Activated naive CD4-positive, alpha-beta T cell treated with anti-CD3 and anti-CD28 coated beads, Interleukin-2, amount 50 U/mL, for 16 hours (primary cell): Measurements from ENCODE around the gene CDC42BPG.

Experiments
- DNase-seq: peaks from one replicate; pipeline ENCODE4 v3.0.0-alpha.2; 2020

The CDC42BPG gene, protein sequence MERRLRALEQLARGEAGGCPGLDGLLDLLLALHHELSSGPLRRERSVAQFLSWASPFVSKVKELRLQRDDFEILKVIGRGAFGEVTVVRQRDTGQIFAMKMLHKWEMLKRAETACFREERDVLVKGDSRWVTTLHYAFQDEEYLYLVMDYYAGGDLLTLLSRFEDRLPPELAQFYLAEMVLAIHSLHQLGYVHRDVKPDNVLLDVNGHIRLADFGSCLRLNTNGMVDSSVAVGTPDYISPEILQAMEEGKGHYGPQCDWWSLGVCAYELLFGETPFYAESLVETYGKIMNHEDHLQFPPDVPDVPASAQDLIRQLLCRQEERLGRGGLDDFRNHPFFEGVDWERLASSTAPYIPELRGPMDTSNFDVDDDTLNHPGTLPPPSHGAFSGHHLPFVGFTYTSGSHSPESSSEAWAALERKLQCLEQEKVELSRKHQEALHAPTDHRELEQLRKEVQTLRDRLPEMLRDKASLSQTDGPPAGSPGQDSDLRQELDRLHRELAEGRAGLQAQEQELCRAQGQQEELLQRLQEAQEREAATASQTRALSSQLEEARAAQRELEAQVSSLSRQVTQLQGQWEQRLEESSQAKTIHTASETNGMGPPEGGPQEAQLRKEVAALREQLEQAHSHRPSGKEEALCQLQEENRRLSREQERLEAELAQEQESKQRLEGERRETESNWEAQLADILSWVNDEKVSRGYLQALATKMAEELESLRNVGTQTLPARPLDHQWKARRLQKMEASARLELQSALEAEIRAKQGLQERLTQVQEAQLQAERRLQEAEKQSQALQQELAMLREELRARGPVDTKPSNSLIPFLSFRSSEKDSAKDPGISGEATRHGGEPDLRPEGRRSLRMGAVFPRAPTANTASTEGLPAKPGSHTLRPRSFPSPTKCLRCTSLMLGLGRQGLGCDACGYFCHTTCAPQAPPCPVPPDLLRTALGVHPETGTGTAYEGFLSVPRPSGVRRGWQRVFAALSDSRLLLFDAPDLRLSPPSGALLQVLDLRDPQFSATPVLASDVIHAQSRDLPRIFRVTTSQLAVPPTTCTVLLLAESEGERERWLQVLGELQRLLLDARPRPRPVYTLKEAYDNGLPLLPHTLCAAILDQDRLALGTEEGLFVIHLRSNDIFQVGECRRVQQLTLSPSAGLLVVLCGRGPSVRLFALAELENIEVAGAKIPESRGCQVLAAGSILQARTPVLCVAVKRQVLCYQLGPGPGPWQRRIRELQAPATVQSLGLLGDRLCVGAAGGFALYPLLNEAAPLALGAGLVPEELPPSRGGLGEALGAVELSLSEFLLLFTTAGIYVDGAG (N-terminal part only)

DNA sequence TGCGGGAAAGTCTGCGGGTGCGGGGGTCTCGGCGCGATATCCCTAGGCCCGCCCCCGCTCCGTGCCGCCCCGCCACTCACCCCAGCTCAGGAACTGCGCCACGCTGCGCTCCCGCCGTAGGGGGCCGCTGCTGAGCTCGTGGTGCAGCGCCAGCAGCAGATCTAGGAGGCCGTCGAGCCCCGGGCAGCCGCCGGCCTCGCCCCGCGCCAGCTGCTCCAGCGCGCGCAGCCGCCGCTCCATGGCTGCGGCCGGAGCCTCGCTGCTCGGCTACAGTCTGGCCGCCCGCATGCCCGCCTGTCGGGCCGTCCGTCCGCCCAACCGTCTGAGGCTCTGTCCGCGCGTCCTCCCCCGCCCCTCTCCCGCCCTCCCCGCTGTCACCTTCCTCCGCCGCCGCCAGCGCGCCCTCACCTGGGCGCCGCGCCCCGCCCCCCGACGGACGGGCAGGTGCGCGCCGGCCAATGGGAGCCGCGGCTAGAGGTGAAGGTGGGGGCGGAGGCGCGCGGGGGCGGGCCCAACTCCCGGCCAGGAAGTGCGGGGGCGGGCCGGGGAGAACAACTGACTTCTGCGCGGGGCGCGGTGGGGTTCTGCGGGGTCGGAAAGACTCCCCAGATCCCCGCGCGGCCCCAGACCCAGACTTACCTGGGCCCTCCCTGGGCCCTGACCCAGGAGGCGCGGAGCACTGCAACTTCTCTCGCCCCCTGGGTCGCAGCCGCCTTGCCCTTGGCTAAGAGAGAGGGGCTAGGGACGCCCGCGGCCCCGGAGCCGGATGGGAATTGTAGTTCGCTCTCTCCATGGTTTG, at the start of gene CDC42BPG:
TSS of gene CDC42BPG (minus strand) at position 324 of the 799 bp plus-strand sequence. CDS start at position 240, 84 bp downstream.
- peak; percentile 74 for DNase-seq

DNA sequence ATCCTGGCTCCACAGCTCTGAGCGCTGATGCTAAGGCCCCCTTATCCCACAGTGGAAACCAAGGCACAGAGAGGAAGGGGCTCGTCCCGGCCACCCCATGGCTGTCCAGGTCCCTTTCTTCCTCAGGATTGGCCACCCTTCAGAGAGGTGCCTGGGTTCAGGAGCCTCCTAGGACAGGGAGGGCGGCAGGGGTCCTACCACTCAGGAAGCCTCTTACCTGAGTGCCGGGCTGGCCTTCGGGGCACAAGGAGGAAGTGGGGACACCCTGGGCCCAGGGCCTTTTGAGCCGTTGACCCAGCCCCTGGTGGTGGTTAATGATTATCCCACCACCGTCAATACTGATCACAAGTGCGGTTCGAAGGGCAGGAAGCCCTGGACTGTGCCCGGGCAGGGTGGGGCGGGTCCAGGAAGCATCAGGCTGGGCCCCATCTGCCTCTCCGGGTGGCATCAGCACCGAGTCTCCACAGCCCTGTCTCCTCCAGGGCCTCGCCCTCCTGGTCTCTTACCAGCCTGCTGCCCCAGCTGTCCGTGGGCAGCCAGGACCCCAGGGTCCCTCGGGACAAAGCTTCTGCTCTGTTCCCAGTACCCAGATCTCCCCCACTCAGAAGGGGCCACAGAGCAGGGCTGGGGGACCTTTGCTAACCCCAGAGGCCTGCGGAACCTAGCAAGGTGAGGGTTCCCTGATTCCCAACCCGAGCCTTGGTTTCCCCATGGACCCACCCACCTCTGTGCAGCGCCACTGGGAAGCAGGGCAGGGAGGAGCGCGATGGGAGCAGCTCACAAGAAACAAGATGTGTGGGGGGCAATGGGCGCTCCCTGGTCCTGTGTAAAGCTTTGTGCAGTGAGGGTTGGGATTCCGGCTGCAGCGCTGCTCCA, 49.0 kb upstream of the CDC42BPG start:
- no peak for DNase-seq

DNA sequence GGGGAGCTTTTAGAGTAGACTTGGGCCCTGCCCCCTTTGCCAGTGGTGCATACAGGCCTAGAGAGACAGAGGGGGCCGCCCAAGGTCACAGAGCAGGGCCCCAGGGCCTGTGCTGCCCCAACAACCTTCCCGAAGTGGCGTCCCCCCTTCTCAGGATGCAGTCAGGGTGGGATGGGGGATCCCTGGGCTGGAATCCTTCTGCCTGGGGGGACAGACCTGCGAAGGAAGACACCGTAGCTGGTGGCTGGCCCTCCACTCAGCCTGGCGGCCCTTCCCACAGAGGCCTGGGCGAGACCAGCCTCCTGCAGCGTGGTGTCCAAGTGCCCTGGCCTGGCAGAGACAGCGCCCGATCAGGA, 48.4 kb upstream of the CDC42BPG start:
- no peak for DNase-seq

DNA sequence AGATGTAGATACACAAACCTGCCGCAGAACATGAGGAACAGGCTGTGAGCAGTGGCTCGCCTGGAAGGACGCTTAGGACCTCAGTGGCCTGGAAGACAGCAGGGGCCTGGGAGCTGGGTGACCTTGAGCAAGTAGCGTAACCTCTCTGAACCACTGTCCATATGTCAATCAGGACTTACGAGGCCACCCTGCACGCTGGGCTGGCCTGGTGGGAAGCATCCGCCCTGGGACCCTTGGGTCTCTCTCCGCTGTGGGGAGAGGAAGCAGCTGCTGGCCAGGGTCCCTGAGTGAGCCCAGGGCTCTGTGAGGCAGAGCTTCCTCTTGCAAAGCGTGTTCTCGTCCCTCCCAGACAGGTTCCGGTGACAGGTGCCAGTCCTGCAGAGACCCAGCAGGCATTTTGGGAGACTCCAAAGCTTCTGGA, 48.0 kb upstream of the CDC42BPG start:
- no peak for DNase-seq

DNA sequence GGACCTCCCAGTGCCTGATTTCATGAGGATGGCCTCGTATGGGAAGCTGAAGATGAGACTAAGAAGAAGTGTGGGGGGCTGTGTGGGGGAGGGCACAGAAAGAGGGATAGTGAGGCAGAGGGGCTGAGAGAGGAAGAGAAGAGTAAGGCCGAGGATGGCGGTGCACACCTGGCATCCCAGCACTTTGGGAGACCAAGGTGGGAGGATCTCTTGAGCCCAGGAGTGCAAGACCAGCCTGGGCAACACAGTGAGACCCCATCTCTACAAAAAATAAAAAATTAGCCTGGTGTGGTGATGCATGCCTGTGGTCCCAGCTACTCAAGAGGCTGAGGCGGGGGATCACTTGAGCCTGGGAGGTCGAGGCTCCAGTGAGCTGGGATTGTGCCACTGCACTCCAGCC, 47.4 kb upstream of the CDC42BPG start:
- DNase-seq = no peak

DNA sequence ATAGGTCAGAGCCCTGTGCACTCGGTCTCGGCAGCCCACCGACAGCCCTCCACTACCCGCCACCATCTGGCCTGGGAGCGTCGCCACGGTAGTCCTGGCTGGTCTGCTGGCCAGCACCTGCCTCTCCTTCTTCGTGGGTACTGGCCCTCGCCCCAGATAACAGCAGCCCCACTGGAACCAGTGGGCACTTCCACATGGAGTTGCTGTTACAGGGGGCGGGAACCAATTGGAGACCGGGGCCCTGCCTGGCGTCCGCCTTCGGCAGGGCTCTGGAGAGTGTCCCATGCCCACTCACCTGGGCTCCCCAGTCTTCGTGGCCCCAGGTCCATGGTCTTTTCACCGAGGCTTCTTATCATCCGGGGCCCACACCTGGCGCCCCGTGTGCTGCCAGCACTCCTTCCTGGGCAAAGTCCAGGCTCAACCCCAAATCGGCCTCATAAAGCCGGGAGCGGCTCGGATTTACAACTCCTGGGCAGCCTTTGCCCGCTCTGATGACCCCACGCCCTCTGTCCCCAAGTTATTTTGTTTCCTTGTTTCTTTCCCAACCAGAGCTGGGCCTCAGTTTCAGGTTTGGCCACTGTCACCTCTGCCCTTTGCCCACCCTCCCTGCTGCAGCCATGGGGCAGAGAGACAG, 46.9 kb upstream of the CDC42BPG start:
- no peak for DNase-seq

DNA sequence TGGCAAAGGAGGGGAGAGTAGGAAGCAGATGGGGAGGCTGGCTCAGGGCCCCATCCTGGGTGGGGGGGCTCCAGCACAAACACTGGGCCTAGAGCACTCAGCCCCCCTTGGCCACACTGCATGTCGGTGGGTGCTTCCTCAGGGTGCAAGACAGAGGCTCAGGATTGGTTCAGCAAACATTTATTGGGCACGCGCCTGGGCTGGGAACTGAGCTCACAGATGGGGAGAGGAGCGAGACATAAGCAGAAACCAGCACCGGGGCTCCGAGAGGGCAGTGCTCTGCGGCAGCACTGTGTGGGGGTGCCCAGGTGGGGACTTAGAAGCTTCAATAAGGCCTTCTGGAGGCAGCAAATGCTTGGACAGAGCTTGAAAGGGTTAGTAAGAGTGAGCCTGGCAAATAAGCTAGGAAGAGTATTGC, 46.1 kb upstream of the CDC42BPG start:
- no peak for DNase-seq

DNA sequence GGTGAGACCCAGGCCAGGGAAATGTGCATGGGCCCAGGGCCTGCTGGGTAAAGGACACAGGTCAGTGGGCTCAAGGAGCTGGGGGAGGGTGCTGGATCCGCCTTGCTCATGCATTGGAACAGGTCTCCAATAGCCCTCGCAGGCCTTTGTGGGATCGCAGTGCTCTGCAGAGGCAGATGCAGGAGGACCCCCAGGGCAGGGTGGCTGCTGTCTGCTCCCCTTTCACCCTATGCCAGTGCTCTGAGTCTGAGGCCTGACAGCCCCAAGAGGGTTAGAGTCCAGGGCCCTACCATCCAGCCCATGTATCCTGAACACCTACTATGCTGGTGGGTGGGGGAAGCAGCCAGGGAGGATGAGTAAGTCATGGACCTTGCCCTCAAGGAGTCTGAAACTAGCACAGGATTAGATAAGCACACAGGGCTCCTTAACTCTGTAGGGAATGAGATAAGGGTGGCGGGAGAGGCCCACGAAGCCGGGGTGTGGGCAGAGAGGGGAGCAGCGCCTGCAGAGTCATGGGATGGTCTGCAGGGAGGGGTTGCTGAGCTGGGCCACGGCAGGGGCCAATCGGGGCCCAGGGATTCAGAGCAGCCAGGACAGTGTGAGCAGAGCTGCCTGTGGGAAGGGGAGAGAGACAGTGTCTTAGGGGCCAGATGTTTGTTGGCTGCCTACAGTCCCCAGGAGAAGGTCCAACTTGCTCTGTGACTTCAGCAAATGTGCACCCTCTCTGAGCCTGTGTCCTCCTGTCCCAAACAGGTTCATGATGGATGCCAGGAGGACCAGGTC, 44.5 kb upstream of the CDC42BPG start:
- DNase-seq = no peak

DNA sequence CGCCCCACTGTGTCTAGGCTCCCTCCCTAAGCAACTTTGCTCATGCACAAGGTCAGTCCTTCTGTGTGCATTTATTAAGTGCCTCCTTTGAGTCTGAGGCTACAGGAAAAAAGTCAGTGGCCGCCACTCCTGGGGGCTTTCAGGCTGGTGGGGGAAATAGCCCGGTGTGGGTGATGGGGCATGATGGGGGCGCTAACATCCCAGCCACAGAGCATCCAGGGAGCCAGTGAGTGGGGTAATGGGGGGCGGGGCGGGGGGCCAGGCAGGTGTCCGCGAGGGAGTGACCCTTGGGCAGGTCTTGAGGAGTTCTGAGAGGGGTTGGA, 43.9 kb upstream of the CDC42BPG start:
- DNase-seq = no peak

DNA sequence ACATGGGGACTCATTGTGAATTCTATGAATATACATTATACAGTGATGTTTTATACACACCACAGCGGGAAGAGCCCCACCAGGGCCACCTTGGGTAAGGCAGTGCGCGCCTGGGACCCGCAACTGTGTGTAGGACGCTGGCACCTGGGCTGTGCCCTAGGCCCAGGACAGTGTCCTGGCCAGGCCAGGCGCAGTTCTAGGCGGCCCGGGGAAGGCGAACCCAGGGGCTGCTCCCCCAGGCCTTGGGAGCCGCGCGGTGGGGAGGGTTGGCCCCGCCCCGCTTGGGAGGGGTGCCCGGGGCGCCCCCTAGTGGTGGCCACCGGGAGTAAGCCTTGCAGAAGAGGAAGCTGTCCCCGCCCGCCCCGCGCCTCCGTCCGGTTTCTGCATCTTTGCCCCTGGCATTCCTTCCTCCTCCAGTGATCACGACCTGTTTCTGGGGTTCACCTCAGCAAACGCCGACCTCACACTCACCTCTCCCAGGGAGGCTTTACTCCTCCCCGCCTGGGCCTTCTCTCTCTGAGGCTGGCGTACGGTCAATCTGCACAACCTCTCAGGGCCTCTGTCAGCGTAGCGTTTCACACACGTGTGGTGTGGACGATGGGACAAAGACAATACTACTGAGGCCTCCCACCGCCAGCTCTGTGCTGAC, 43.4 kb upstream of the CDC42BPG start:
- DNase-seq = peak; percentile 82

DNA sequence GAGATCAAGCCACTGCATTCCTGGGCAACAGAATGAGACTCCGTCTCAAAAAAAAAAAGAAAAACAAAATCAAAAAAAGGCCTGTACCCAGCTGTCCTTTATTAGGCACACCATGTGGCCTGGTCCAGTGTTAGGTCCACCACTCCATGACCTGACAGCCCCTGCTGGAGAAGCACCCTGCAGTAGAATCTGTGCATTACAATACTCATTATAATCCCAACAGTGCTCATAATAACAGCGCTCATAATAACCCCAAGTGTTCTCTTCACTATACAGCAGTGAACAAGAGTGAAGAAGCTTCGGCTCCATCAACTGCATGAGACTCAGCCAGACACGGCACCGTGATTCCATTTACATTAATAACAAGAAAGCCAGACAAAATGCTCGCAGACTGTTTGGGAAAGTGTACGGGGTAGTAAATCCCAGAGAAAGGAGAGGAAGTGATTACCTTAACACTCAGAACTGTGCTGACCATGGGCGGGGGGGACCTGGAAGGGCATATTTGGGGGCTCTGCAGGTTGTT, 42.8 kb upstream of the CDC42BPG start:
- no peak for DNase-seq

DNA sequence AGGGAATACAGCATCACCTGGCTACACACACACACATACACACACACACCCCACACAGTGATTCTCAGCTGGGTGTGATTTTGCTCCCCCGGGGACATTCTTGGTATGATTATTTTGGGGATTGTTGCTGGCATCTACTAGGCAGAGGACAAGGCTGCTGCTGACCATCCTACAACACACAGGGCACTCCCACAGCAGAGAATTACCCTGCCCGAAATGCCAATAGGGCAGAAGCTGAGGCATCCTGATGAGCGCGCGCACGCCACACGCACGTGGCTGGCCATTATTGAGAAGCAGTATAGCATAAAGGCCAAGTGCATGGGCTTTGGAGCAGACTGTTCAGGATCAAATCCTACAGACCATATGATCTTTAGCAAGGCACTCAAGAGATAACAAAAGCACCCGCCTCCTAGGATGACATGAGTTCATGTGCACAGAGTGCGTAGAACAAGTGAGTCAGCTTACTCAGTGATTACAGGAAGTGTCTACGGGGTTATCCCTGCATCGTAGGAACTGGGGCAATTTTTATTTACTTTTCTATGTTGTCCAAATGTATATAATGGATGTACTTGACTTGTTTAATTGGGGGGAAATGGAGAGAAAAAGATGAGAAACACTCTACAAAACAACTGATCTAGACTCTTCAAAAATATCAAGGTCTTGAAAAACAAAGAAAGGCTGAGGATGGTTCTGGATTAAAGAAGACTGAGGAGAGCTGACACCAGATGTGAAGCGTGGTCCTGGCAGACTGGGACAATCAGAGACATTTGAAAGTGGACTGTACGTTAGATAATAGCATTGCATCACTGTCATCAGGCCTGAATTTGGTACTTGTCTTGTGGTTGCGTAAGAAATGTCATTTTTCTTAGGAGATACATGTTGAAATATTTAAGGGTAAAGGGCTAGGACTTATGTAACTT, 41.2 kb upstream of the CDC42BPG start:
- no peak for DNase-seq

DNA sequence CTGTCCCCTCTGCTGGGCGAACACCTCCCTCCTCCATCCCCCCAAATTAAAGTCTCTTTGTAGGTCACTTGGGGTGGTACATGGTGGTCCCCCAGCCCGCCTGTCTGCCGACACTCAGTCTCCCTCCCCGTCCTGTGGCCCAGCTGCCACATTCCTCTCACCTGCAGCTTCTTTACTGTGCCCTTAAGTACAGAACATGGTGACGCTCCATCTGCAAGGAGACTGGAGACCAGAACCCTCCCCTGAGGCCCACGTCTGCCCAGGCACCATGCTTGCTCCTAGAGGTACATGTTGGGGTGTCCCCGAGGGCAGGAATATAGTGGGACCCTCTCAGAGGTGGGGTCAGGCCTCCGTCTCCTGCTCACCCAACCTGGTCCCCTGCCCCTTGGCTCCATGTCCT, 39.6 kb upstream of the CDC42BPG start:
- no peak for DNase-seq

DNA sequence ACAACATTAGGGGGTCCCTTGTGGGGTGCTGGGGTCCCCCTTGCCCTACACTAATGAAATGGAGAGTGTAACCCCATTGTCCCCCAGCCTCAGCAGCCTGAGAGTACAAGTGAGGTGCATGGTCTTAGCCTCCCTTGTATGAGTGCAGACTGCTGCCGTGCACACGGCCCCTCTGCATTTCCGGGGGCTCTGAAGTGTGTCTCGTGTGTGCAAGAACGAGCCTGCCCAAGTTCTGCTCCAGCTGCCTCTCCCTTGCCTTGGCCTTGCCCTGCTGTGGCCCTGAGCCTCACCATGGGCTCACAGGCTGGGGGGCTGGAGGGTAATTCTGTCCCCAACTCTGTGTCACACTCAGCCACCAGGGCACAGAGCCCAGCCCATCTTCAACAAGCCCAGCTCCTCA, 39.1 kb upstream of the CDC42BPG start:
- no peak for DNase-seq

DNA sequence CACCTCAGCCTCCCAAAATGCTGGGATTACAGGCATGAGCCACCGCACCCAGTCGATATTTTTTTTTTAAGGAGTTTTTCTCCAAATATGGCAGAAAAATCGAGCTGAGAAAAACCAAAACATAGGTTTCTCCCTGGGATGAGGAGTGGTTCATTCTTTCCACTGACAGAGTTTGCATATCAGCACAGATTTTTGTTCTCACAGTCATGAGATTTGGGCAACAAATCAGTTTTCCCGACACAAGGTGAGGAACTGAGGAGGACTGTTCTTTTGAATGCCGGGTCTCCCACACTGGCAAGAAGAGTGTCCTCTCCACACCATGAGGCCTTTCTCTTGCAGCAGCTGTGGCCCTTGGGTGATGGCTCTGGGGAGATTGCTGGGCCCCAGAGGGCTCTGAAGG, 37.8 kb upstream of the CDC42BPG start:
- no peak for DNase-seq

DNA sequence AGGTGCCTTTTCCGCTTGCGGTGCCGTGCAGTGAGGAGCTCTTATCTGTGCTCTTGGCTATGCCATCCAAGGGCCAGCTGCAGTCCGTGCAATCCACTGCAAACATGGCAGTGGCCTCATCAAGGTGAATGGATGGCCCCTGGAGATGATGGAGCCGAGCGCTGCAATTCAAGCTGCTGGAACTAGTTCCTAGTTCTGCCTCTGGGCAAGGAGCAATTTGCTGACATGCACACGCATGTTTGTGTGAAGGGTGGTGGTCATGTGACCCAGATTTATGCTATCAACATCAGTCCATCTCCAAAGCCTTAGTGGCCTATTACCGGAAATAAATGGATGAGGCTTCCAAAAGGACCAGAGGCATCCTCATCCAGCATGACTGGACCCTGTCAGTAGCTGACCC, 37.0 kb upstream of the CDC42BPG start:
- no peak for DNase-seq

DNA sequence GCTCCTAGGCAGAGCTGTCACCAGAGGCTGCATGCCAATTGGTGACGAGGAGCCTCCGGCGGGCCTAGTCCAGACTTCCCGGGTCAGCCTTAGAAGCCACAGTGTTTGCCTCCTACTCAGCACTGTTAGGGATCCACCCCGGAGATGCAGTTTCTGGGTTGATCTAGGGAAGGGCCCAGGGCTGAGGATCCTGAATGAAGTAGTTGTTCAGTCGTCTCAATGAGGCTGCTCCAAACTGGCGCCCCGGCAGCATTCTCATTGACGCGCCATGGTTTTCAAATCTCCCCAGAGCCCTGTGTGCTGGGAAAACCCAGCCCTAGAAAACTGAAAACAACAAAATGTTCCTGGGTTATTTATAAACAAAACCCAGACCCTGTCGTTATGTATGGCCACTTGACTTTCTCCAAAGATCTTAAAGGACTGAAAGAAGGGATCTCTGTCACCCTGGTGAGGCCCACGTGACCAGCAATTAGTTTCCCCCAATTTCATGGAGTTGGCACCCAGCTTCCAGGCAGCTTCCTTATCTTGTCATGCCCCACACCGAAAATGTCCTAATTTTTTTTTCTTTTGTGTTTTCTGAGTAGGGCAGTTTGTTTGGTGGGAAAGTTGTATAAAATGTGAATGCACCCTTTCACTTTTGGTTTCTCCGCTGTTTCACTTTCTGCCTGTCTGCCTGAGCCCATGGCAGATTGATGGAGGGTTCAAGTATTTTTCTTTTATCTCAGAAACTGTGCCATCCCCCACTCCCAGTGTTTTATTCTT, 36.0 kb upstream of the CDC42BPG start:
- DNase-seq = no peak
